Gastrocnemius medialis (tissue), 4 donors: ENCODE results near the gene TCOF1.

Experiments used
- POLR2A ChIP-seq, 2 donors: fragments of 450-650 bp; IDR thresholded peaks; one replicate each; pipeline ENCODE4 v1.6.1; 2017; ENCODE audit warnings: antibody characterized with exemption in 2 of 2, mild to moderate bottlenecking in 2 of 2, moderate library complexity in 2 of 2
- TF ChIP-seq, protein P1 (sequence below), 5 experiments: fragments of 450-650 bp in 3 of 5; fragments of 200-600 bp in 2 of 5; sonication (generic) in 2 of 5; IDR thresholded peaks in 4 of 5; conservative IDR thresholded peaks in 1 of 5; 1 replicate in 4 of 5; 2 replicates in 1 of 5; pipeline ENCODE4 v1.5.1; 2016 to 2019; ENCODE audit warnings: antibody characterized with exemption in 5 of 5, mild to moderate bottlenecking in 3 of 5, moderate library complexity in 3 of 5

GRCh38 chr5:150357326-150358260 lies at the start of gene TCOF1:
- TF ChIP-seq, protein P1, sequence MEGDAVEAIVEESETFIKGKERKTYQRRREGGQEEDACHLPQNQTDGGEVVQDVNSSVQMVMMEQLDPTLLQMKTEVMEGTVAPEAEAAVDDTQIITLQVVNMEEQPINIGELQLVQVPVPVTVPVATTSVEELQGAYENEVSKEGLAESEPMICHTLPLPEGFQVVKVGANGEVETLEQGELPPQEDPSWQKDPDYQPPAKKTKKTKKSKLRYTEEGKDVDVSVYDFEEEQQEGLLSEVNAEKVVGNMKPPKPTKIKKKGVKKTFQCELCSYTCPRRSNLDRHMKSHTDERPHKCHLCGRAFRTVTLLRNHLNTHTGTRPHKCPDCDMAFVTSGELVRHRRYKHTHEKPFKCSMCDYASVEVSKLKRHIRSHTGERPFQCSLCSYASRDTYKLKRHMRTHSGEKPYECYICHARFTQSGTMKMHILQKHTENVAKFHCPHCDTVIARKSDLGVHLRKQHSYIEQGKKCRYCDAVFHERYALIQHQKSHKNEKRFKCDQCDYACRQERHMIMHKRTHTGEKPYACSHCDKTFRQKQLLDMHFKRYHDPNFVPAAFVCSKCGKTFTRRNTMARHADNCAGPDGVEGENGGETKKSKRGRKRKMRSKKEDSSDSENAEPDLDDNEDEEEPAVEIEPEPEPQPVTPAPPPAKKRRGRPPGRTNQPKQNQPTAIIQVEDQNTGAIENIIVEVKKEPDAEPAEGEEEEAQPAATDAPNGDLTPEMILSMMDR (IDR thresholded peaks at IDR 0.05 in 4 of 5, conservative IDR thresholded peaks at IDR 0.05 in 1 of 5) = no peak
- TF ChIP-seq POLR2A (IDR thresholded peaks at IDR 0.05) = peak; percentile 60
